Measurements from ENCODE around the gene DDX39A.
"Not testable (repeated sequence)": the region's sequence is repeated elsewhere in the genome, so short reads cannot be mapped to it uniquely, and the experiment has no call there.

Gene DDX39A

DNA sequence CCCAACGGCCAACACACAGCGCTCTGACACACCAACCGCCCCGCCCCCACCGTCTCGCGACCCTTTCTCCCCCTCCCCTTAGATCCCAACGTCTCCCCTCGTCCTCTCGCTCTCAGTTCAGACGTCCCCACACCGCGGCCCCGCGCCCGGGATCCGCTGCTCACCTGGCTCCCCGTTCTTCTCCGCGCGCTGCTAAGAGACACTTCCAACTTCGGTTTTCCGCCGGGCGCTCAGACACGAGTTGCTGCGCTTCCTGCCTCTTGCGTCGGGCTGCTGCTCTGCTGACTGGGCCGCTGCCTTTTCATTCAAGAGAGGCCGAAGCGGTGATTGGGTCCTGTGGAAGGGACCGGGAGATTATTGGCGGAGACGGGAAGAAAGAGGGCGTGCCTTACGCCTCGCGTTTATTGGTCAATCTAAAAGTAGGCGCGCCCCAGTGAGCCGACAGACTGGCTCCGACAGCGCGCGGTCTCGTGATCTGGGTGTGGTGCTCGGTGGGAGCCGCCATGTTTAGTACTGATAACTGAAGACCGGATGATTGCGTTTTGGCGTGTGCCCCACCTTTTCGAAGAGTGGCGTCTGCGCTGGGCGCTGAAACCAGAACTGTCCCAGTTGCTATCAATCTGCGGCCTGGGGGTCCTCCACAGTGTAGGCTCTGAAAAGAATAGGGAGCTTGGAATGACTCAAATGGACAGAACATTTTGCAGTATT, at the start of gene DDX39A:
Gene DDX39A (minus strand): TSS at position 236 of the 708 bp plus-strand sequence. CDS start 6,121 bp downstream, outside the sequence.
- peak; percentile 95 for DNase-seq

- DNase-seq: no peak
Observed at GRCh38 chr19:14467816-14468215, 48.7 kb upstream of the DDX39A start.

- no peak for DNase-seq
Observed at GRCh38 chr19:14467391-14467790, 48.2 kb upstream of the DDX39A start.

GRCh38 chr19:14463747-14464146, 44.6 kb upstream of the DDX39A start:
- DNase-seq: no peak

GRCh38 chr19:14462401-14462800, 43.3 kb upstream of the DDX39A start:
- not testable (repeated sequence) for DNase-seq

GRCh38 chr19:14460935-14461334, 41.8 kb upstream of the DDX39A start:
- no peak for DNase-seq

DNA sequence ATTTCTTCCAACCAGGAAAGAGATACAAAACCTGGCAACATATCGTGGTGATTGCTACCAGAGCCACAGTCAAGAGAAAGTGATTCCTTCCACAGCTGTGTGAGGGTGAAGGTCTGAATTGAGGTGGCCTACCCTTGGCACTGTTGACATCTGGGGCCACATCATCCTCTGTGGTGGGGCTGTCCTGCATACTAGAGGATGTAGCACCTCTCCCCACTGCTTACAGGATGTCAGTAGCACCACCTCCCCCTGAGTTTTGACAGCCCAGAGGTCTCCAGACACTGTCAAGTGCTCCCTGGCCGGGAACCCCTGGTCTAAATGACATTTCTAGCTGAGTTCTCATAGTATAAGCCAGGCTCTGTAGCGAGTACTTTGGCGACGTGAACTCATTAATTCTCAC, 40.6 kb upstream of the DDX39A start:
- no peak for DNase-seq

DNA sequence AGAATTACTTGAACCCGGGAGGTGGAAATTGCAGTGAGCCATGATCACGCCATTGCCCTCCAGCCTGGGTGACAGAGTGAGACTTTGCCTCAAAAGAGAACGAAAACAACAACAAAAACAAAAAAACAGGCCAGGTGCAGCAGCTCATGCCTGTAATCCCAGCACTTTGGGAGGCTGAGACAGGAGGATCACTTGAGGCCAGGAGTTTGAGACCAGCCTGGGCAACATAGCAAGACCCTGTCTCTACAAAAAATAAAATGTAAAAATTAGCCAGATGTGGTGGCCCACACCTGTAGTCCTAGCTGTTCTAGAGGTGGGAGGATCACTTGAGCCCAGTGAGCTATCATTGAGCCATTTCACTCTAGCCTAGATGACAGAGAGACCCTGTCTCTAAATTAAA, 33.2 kb upstream of the DDX39A start:
- not testable (repeated sequence) for DNase-seq

DNA sequence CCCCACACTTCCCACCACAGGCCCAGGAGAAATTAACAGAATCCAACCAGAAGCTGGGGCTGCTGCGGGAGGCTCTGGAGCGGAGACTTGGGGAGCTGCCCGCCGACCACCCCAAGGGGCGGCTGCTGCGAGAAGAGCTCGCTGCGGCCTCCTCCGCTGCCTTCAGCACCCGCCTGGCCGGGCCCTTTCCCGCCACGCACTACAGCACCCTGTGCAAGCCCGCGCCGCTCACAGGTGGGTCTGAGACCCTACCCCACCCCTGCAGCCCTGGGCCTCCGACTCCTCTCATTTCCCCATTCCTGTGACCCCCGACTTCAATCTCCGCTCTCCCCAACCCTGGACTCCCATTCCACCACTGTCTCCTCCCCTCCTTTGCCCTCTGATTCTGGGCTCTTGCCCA, 31.7 kb upstream of the DDX39A start:
- no peak for DNase-seq

DNA sequence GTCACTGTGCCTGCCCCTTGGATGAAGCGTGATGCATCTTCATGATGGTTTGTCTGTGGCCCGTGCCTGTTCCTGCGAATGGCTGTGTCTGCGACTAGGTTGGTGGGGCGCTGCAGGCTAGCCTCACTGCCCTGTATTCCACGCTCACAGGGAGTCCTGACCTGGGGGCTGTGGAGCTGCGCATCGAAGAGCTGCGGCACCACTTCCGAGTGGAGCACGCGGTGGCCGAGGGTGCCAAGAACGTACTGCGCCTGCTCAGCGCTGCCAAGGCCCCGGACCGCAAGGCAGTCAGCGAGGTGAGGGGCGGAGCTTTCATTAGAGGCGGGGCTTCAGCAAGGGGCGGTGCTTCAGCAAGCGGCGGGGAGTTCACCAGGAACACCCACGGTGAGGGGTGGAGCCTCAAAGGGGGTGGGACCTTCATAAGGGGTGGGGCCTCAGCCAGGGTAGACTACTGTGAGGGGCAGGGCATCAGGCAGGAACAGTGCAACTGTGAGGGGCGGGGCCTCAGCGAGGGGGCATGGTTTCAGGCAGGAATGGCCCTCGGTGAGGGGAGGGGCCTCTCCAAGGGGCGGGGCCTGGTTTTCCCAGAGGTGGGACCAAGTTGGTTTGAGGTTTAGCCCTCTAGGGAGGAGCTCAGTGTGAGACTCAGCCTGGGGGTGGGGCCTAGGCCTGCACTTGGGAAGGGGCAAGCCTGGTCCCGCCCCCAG, 31.2 kb upstream of the DDX39A start:
- no peak for DNase-seq

DNA sequence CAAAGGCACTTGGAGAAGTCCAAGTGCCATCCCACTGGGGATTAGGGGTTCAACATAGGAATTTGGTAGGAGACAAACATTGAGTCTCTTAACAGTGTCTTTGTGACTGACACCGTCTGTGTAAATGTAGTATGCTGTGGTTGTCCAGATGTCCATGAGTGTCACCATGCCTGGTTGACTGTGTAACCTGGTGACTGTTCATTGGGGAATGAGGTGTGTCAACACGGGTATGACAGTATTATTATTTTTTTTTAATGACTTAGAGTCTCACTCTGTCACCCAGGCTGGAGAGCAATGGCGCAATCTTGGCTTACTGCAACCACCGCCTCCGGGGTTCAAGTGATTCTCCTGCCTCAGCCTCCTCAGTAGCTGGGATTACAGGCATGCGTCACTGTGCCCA, 30.2 kb upstream of the DDX39A start:
- DNase-seq: no peak

- DNase-seq: no peak
Observed at GRCh38 chr19:14446336-14447036, 27.3 kb upstream of the DDX39A start.

GRCh38 chr19:14443632-14444216, 24.6 kb upstream of the DDX39A start:
- no peak for DNase-seq

DNA sequence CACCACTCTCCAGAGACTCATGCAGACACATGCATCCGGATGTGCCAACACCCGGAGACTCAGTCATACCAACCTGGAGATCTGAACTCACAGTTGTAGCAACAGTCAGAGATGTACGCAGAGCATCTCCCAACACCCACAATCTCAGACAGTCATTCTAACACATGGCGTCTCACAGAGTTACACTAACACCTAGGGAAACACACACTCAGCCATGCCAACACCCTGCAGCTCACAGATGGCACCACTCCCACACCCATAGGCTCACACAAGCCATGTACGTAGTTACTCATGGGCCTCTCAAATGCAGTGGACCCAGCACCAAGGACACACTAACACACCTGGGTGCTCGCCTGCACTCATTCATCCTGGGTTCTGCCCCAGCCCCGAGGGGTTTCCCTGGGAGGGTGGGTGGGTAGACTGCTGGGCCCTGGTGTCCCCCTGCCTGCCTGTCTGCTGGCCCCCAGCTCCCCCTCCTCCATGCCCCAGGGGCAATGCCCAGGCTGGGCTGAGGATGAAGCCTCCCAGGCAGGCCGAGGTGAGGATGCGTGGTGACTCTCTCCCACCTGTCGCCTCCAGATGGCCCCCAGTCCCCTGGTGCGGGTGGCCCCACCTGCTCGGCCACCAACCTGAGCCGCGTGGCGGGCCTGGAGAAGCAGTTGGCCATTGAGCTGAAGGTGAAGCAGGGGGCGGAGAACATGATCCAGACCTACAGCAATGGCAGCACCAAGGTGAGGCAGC, 23.9 kb upstream of the DDX39A start:
- no peak for DNase-seq

DNA sequence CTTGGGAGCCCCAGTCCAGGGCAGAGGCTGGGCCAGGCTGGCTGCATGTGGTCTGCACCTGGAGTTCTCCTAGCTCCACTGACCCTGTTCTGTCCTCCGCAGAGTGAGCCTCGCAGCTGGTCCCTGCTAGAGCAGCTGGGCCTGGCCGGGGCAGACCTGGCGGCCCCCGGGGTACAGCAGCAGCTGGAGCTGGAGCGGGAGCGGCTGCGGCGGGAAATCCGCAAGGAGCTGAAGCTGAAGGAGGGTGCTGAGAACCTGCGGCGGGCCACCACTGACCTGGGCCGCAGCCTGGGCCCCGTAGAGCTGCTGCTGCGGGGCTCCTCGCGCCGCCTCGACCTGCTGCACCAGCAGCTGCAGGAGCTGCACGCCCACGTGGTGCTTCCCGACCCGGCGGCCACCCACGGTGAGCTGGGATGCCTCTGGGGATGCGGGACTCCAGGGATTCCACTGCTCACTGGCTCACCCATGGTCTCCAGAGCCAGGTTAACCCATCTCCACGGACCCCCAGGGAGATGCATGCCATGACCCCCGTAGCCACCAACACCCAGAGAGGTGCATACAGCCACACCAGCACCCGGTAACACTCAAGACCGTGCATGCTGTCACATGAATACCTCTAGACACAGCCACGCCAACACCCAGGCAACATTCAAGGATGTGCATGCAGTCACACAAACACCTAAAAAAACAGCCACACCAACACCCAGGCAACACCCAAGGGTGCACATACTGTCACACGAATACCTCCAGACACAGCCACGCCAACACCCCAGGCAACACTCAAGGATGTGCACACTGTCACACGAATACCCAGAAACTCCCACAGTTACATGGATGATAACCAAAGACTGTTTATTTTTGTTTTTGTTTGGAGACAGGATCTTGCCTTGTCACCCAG, 22.1 kb upstream of the DDX39A start:
- DNase-seq: no peak

GRCh38 chr19:14440049-14440448, 20.9 kb upstream of the DDX39A start:
- DNase-seq: no peak

GRCh38 chr19:14439014-14439413, 19.9 kb upstream of the DDX39A start:
- DNase-seq: no peak

GRCh38 chr19:14437578-14438140, 18.5 kb upstream of the DDX39A start:
- DNase-seq: no peak

DNA sequence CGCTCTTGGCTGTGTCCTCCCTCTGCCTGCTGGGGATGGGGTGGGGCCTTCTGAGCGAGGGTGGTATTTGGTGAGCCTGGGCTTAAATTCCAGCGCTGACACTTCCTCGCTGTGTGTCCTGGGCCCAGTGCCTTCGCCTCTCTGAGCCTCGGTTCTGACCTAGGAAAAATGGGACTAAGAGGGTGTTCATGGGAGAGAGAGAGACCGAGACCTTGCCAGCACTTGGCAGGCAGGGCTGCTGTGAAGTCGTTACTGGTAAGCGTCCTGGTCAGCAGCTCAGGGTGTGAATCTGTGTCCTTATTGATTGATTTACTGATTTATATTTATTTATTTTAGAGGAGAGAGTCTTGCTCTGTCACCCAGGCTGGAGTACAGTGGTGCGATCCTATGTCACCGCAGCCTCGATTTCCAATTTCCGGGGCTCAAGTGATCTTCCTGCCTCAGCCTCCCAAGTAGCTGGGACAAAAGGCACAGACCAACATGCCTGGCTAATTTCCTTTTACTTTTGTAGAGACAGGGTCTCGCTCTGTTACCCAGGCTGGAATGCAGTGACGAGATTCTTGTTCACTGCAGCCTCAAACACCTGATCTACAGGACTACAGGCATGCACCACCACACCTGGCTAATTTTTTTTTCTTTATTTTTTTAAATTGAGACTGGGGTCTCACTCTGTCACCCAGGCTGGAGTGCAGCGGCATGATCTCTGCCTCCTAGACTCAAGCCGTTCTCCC, 16.3 kb upstream of the DDX39A start:
- DNase-seq: no peak

GRCh38 chr19:14434543-14435319, 15.6 kb upstream of the DDX39A start:
- DNase-seq: no peak
